HG03354 (cell line): ENCODE results near the gene WNK2.

ENCODE experiments used
- ATAC-seq: cut with Tn5 transposase; IDR thresholded peaks from one replicate; pipeline ENCODE4 v1.9.1; 2021; ENCODE audit warnings: mild to moderate bottlenecking; ENCODE audit not compliant: unreplicated experiment, poor library complexity, severe bottlenecking

The WNK2 gene

DNA sequence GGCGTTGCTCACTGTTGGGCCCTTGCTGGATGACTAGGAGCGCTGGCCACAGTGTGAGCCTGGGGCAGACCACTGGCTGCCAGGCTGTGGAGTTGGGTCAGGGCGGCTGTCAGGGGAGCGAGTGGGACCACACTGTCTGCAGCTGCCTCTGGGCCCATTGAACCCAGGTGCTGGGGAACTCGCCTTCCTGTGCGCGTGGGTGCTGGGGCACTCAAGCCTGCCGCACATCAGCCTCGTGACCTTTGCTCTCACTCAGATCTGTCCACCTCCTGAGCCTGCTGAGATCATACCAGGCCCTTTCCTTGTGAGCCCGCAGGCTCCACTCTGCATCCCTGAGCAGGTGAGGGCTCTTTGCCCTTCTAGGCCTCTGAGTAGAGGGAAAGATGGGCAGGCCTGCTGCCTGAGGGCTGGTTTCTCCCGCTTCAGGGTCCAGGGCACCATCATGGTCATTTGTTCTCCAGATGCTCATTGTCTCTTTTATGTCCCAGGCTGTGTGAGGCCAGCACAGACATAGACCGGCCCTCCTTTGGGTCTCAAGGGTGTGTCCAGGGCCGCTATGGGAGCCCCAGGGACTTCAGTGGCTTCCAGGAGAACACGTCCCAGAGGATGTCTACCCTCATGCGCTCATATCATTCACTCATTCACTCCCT, 26.5 kb downstream of the WNK2 start:
- ATAC-seq, result no peak

GRCh38 chr9:93210974-93211653, 27.2 kb downstream of the WNK2 start:
- ATAC-seq, result no peak

DNA sequence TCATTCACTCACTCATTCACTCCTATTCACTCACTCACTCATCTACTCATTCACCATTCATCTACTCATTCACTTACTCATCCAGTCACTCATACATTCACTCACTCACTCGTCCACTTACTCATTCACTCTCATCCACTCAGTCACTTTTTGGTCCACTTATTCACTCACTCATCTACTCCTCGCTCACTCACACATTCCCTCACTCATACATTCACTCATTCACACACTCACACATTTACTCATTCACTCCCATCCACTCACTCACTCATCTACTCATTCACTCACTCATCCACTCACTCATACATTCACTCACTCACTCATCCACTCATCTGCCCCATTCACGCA, 27.7 kb downstream of the WNK2 start:
- ATAC-seq, result no peak

DNA sequence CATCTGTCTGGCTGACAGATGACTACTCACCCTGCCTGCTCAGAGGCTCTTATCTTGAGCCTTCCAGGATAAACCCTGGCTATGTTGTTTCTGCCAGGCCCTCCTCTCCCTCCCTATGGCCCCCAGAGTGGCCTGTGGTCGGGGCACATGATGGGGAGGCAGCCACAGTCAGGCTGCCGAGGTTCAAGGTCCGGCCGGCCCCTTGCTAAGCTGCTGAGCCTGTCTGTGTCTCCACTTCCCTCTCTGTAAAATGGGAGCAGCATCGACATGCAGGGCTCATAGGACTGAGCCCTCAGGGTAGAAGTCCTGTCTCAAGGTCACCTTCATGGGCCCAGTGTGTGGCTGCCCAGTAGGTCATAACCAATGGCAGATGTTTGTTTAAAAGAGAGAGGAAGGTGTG, 28.5 kb downstream of the WNK2 start:
- ATAC-seq, result no peak

GRCh38 chr9:93216073-93216365, 32.1 kb downstream of the WNK2 start:
- ATAC-seq, result no peak

DNA sequence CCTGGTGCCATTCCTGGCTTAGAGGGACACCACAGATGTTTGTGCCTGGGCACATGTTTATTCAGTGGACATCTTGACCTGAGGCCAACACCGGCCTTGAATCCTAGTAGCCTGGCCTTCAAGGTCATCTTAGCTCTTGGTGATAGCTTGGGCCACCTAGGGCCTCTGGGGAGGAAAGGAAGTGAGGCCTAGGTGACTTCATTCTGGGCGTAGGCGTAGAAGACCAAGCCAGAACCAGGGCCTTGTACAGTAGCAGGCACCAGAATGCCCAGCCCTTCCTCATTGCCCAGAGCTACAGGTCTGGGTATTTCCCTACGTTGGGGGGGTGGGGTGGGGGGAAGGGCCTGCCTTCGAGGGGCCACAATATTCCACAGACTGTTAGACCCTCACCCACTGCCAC, 33.8 kb downstream of the WNK2 start:
- ATAC-seq, result no peak

- ATAC-seq, result no peak
These were observed 34.2 kb downstream of the WNK2 start for GRCh38 chr9:93218161-93218560.

- ATAC-seq, result no peak
These were observed 34.9 kb downstream of the WNK2 start for GRCh38 chr9:93218671-93219420.

DNA sequence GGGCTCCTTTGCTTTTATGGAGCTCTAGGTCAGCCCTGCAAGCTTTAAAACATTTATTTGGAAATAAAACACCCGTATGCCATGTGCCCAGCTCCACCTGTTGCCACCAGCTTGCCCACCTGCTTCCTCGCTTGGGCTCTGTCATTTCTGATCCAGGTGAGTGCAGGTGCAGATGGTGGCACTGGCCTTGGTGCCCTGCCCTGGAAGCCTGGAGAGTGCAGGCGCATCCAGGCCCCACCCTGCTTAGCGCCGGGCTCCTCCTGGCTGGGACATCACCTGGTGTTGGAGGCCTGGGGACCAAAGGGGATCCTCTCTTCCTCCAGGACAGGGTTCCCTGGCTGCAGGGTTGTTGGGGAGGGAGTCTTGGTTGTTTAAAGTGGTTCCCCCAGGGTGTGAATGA, 35.8 kb downstream of the WNK2 start:
- ATAC-seq, result no peak

GRCh38 chr9:93220627-93221026, 36.7 kb downstream of the WNK2 start:
- no peak for ATAC-seq

GRCh38 chr9:93221044-93221443, 37.1 kb downstream of the WNK2 start:
- ATAC-seq, result no peak

DNA sequence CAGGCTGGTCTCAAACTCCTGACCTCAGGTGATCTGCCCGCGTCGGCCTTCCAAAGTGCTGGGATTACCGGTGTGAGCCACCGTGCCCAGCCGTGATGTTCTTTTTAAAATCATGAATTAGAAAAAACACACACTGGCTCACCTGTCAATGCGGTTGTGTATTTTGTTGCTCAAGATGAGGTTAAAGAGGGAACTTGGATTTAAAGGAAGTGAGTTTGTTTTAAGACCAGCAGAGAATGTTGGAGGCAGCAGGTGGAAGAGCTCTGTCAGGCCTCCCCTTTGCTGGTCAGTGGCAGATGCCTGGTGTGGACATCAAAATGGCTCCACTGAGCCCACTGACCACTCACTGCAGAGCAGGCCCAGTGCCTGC, 38.9 kb downstream of the WNK2 start:
- ATAC-seq, result no peak

DNA sequence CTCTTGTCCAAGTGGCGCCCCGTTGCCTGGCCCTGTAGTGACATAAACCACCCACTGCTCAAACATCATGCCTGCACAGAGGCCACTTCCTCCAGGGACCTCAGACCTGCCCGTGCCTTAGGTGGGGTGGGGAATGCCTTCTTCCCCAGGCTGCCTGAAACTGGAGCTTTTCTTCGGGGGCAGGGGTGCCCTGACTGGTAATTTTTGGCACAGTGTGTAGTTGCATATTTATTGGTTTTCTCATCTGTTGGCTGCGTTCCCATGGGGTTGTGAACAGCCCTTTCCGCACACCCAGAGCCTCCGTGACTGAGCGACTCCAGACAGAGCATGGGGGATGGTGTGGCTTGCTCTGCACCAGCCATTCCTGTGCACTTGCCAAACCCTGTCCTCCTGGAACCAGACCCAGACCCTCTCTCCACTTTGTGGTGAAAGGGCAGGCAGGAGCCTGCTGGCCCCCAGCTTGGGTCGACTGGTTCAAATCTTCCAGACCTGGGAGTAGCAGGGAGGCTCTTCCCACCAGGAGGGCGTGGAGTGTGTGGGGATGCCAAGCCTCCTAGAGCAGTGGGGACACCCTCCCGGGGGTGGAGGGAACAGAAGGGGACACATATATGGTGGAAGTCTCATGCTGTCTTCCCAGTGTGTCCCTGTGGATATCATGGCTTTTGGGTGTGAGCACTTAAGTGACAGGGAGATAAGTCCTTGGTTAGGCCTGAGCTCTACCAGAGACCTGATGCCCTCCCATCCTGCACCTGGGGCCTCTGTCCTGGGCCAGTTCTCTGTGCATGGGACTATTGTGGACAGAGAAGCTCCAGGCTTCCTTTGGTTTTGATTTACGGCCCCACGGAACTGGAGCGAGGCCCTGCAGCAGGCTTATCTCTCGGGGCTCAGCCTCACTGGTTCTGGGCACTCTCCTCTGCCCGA, 39.6 kb downstream of the WNK2 start:
- no peak for ATAC-seq

GRCh38 chr9:93224591-93224990, 40.7 kb downstream of the WNK2 start:
- no peak for ATAC-seq

- ATAC-seq, result no peak
These were observed 41.5 kb downstream of the WNK2 start for GRCh38 chr9:93225417-93225816.

- ATAC-seq, result no peak
These were observed 42.0 kb downstream of the WNK2 start for GRCh38 chr9:93225892-93226291.

GRCh38 chr9:93226819-93227218, 42.9 kb downstream of the WNK2 start:
- no peak for ATAC-seq

GRCh38 chr9:93228030-93228429, 44.1 kb downstream of the WNK2 start:
- ATAC-seq, result no peak

- ATAC-seq, result no peak
These were observed 44.5 kb downstream of the WNK2 start for GRCh38 chr9:93228453-93228852.

DNA sequence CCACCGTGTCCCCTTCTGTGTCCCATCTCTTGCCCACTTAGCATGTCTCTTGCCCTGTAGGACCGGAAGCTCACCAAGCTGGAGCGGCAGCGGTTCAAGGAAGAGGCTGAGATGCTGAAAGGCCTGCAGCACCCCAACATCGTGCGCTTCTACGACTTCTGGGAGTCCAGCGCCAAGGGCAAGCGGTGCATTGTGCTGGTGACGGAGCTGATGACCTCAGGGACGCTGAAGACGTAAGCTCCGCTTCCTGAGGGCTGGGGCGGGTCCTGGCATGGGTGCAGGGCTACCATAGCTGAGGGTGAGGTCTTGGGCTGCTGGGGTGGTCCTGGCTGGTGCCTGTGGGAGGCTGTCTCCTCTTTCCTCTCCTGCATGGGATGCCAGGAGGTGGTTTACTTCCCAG, 45.7 kb downstream of the WNK2 start:
- ATAC-seq, result no peak
